Adrenal gland (tissue), 12 donors: ENCODE results near the gene ITGB5. TPM values are rescaled to one million over a fixed set of nuclear protein-coding genes. Genes with fewer than 3 reads are reported as not detected.

Experiments used
- DNase-seq, 7 donors: peaks; one replicate each; pipeline ENCODE4 v3.0.0-alpha.2; 2019 to 2020
- H3K27ac ChIP-seq, 5 donors: fragments of 200-600 bp; sonication (generic) in 4 of 5; 1 replicate in 3 of 5; 2 replicates in 2 of 5; pipeline versions ENCODE4 v1.5.1 to v1.8.0; 2016 to 2020; ENCODE audit warnings: mild to moderate bottlenecking in 1 of 5
- H3K27me3 ChIP-seq: fragments of 200-600 bp; 2 replicates; pipeline ENCODE4 v1.8.0; 2021
- H3K36me3 ChIP-seq, 2 donors: fragments of 200-600 bp; replicated peaks in 1 of 2; 1 replicate in 1 of 2; 2 replicates in 1 of 2; pipeline versions ENCODE4 v1.5.1 to v1.8.0; 2018 to 2022
- H3K4me1 ChIP-seq, 2 donors: fragments of 200-600 bp; replicated peaks in 1 of 2; 1 replicate in 1 of 2; 2 replicates in 1 of 2; pipeline versions ENCODE4 v1.5.1 to v1.8.0; 2018 to 2021
- H3K4me3 ChIP-seq, 4 donors: fragments of 200-600 bp; sonication (generic) in 3 of 4; one replicate each; pipeline ENCODE4 v1.5.1; 2016 to 2018
- H3K9me3 ChIP-seq, 3 donors: fragments of 200-600 bp; sonication (generic) in 1 of 3; replicated peaks in 1 of 3; 1 replicate in 2 of 3; 2 replicates in 1 of 3; pipeline versions ENCODE4 v1.5.1 to v1.8.0; 2016 to 2021
- CTCF ChIP-seq, 6 experiments: fragments of 450-650 bp in 4 of 6; fragments of 200-600 bp in 2 of 6; sonication (generic) in 1 of 6; IDR thresholded peaks; 1 replicate in 5 of 6; 2 replicates in 1 of 6; pipeline versions ENCODE4 v1.5.1 to v1.8.0; 2016 to 2021; ENCODE audit warnings: antibody characterized with exemption in 6 of 6, mild to moderate bottlenecking in 2 of 6, moderate library complexity in 1 of 6
- POLR2A ChIP-seq, 2 donors: fragments of 450-650 bp; IDR thresholded peaks; one replicate each; pipeline ENCODE4 v1.6.1; 2017; ENCODE audit warnings: antibody characterized with exemption in 2 of 2, mild to moderate bottlenecking in 2 of 2, moderate library complexity in 1 of 2
- WGBS, 4 donors: extraction: QIAGEN DNeasy Blood & Tissue Kit in 2 of 4; methylation state at CpG; one replicate each; pipeline versions ENCODE4 v1.1.5 to v1.1.7; 2013 to 2017; 5-methylcytosine and 5-hydroxymethylcytosine counted together
- intact Hi-C, 2 donors: fragments of 100-400 bp; cut with DNase I; formaldehyde crosslinking; loops; one replicate each; pipeline versions ENCODE4 v1.14.1 to v1.15.0; 2022 to 2023
- polyA plus RNA-seq, 3 donors: library from polyadenylated mRNA; stranded (reverse); fragments of 200-250 nt in 2 of 3; fragments of 350-450 nt in 1 of 3; fragmentation: Illumina TruSeq in 1 of 3; extraction: RNeasy Lipid Tissue Mini Kit (QIAGEN cat#74804) in 1 of 3; gene quantifications; one replicate each; pipeline ENCODE4 v1.2.3, GENCODE V29; 2013 to 2014
- total RNA-seq, 9 donors: library from RNA; depleted of rRNA in 4 of 9; stranded (reverse); fragments of >200 nt in 4 of 9; fragments of 120-200 nt in 1 of 9; fragmentation: NEBNext Ultra II Directional in 1 of 9; extraction: Animal tissue kit (Norgen Biotek cat#: 25700) in 1 of 9; gene quantifications; one replicate each; pipeline versions ENCODE4 v1.1.0 to v1.2.4, GENCODE V29; 2013 to 2023
- donor health status: healthy with polysubstance abuse.
- donor health status: Bipolar disorder and iron deficiency.
- donor health status: DM: yes; HTN: yes; CAD: no.
- donor health status: DM: no; HTN: no; CAD: no.
- donor health status: DM: no; HTN: no; CAD: no.
- donor health status: DM: yes; HTN: yes; CAD: no.

ITGB5 gene
- total and polyA plus RNA-seq, 12 donors, result 9.4 to 404 (median 94.8) TPM

GRCh38 chr3:124730941-124731297 is 156.2 kb downstream of the ITGB5 start:
- 10 to 29% (median 12%) methylated on average over 4 to 13 of the region's 13 CpGs for WGBS, 4 donors
- no peaks in the 10 kb centered on the region for H3K9me3 ChIP-seq
- H3K27me3 ChIP-seq, result no peaks in the 10 kb centered on the region
- peaks cover 0 to 10% of the 10 kb centered on the region in 2 donors for H3K36me3 ChIP-seq
- TF ChIP-seq CTCF (IDR thresholded peaks at IDR 0.05) (no peak), POLR2A (IDR thresholded peaks at IDR 0.05) (no peak)
- peak overlapping the region in 2 of 5 donors; percentile 57 to 89 for H3K27ac ChIP-seq
- H3K4me1 ChIP-seq, result peaks cover 12 to 30% of the 10 kb centered on the region in 2 donors
- H3K4me3 ChIP-seq, result peak overlapping the region; percentile 1 to 100 (median 80)
- DNase-seq, result no peak
- intact Hi-C loops, result no loop called here

- TF ChIP-seq POLR2A (IDR thresholded peaks at IDR 0.05) (peak; percentile 61 to 83), CTCF (IDR thresholded peaks at IDR 0.05) (no peak)
- intact Hi-C loops, result no loop called here
- peak; percentile 91 to 95 (median 93) for DNase-seq
- Histone ChIP-seq H3K36me3 (peaks cover 0 to 4% of the 10 kb centered on the region in 2 donors), H3K9me3 (no peaks in the 10 kb centered on the region), H3K27me3 (no peaks in the 10 kb centered on the region), H3K4me3 (peak within 1 kb of the TSS; percentile 1 to 100 (median 80)), H3K27ac (peak within 1 kb of the TSS in 4 of 5 donors; percentile 43 to 89 (median 58)), H3K4me1 (peaks cover 12 to 30% of the 10 kb centered on the region in 2 donors)
- WGBS, 4 donors, result 0 to 3% (median 0%) methylated on average over 24 to 44 of the region's 44 CpGs
Observed at GRCh38 chr3:124730129-124730940, 156.8 kb downstream of the ITGB5 start, which contains the start of gene UMPS. Gene UMPS (plus strand): TSS chr3:124730452. CDS start chr3:124730472, 20 bp downstream.

GRCh38 chr3:124722589-124722988 is 164.6 kb downstream of the ITGB5 start:
- intact Hi-C loops, result no loop called here
- TF ChIP-seq POLR2A (IDR thresholded peaks at IDR 0.05), result no peak
- TF ChIP-seq CTCF (IDR thresholded peaks at IDR 0.05), result no peak
- Histone ChIP-seq H3K27ac (no peak overlapping the region), H3K4me3 (no peak overlapping the region), H3K36me3 (no peaks in the 10 kb centered on the region), H3K27me3 (no peaks in the 10 kb centered on the region), H3K4me1 (no peaks in the 10 kb centered on the region), H3K9me3 (no peaks in the 10 kb centered on the region)
- DNase-seq, result no peak
- WGBS, 4 donors, result 61 to 79% (median 69%) methylated on average over 2 of the region's 2 CpGs

GRCh38 chr3:124714223-124714853 is 172.8 kb downstream of the ITGB5 start:
- intact Hi-C loops, result no loop called here
- no peak overlapping the region for H3K4me3 ChIP-seq
- TF ChIP-seq POLR2A (IDR thresholded peaks at IDR 0.05) (no peak), CTCF (IDR thresholded peaks at IDR 0.05) (no peak)
- H3K9me3 ChIP-seq, result no peaks in the 10 kb centered on the region
- H3K4me1 ChIP-seq, result no peaks in the 10 kb centered on the region
- WGBS, 4 donors, result 80 to 91% (median 87%) methylated on average over 11 of the region's 11 CpGs
- DNase-seq, result no peak
- H3K27ac ChIP-seq, result no peak overlapping the region
- H3K27me3 ChIP-seq, result no peaks in the 10 kb centered on the region
- H3K36me3 ChIP-seq, result no peaks in the 10 kb centered on the region
